ENCODE measurements around the gene NBEA. TPM values are rescaled to one million over a fixed set of nuclear protein-coding genes. Genes with fewer than 3 reads are reported as not detected.

Gene NBEA
- polyA plus RNA-seq, 3 donors: 16.4 to 19.2 (median 17.8) TPM

- DNase-seq (ENCODE audit: extremely low read depth in 1 of 11, low read depth in 9 of 11, low spot score in 4 of 11): peak in 1 of 11 donors; percentile 15
These were observed 535.4 kb downstream of the NBEA start for GRCh38 chr13:35477386-35477946.

- no peak for DNase-seq (ENCODE audit: extremely low read depth in 1 of 11, low read depth in 9 of 11, low spot score in 4 of 11)
These were observed 536.4 kb downstream of the NBEA start for GRCh38 chr13:35478271-35479037.

- peak in 1 of 11 donors; percentile 24 for DNase-seq (ENCODE audit: extremely low read depth in 1 of 11, low read depth in 9 of 11, low spot score in 4 of 11)
These were observed 537.0 kb downstream of the NBEA start for GRCh38 chr13:35479038-35479492.

- DNase-seq (ENCODE audit: extremely low read depth in 1 of 11, low read depth in 9 of 11, low spot score in 4 of 11): no peak
These were observed 537.6 kb downstream of the NBEA start for GRCh38 chr13:35479706-35480105.

- no peak for DNase-seq (ENCODE audit: extremely low read depth in 1 of 11, low read depth in 9 of 11, low spot score in 4 of 11)
These were observed 538.3 kb downstream of the NBEA start for GRCh38 chr13:35480346-35480745.

GRCh38 chr13:35481777-35482176 lies 539.7 kb downstream of the NBEA start:
- no peak for DNase-seq (ENCODE audit: extremely low read depth in 1 of 11, low read depth in 9 of 11, low spot score in 4 of 11)

GRCh38 chr13:35482527-35482926 lies 540.5 kb downstream of the NBEA start:
- DNase-seq (ENCODE audit: extremely low read depth in 1 of 11, low read depth in 9 of 11, low spot score in 4 of 11): no peak

- no peak for DNase-seq (ENCODE audit: extremely low read depth in 1 of 11, low read depth in 9 of 11, low spot score in 4 of 11)
These were observed 541.7 kb downstream of the NBEA start for GRCh38 chr13:35483761-35484160.

GRCh38 chr13:35484384-35484783 lies 542.3 kb downstream of the NBEA start:
- no peak for DNase-seq (ENCODE audit: extremely low read depth in 1 of 11, low read depth in 9 of 11, low spot score in 4 of 11)

- no peak for DNase-seq (ENCODE audit: extremely low read depth in 1 of 11, low read depth in 9 of 11, low spot score in 4 of 11)
These were observed 543.4 kb downstream of the NBEA start for GRCh38 chr13:35485424-35485823.

GRCh38 chr13:35489050-35489449 lies 547.0 kb downstream of the NBEA start:
- no peak for DNase-seq (ENCODE audit: extremely low read depth in 1 of 11, low read depth in 9 of 11, low spot score in 4 of 11)

GRCh38 chr13:35496006-35496405 lies 553.9 kb downstream of the NBEA start:
- no peak for DNase-seq (ENCODE audit: extremely low read depth in 1 of 11, low read depth in 9 of 11, low spot score in 4 of 11)

GRCh38 chr13:35496761-35497386 lies 554.8 kb downstream of the NBEA start:
- DNase-seq (ENCODE audit: extremely low read depth in 1 of 11, low read depth in 9 of 11, low spot score in 4 of 11): no peak

GRCh38 chr13:35498231-35498630 lies 556.2 kb downstream of the NBEA start:
- no peak for DNase-seq (ENCODE audit: extremely low read depth in 1 of 11, low read depth in 9 of 11, low spot score in 4 of 11)

GRCh38 chr13:35499196-35499662 lies 557.2 kb downstream of the NBEA start:
- no peak for DNase-seq (ENCODE audit: extremely low read depth in 1 of 11, low read depth in 9 of 11, low spot score in 4 of 11)

- DNase-seq (ENCODE audit: extremely low read depth in 1 of 11, low read depth in 9 of 11, low spot score in 4 of 11): no peak
These were observed 557.6 kb downstream of the NBEA start for GRCh38 chr13:35499676-35500075.

- no peak for DNase-seq (ENCODE audit: extremely low read depth in 1 of 11, low read depth in 9 of 11, low spot score in 4 of 11)
These were observed 558.1 kb downstream of the NBEA start for GRCh38 chr13:35500144-35500543.

- DNase-seq (ENCODE audit: extremely low read depth in 1 of 11, low read depth in 9 of 11, low spot score in 4 of 11): no peak
These were observed 559.7 kb downstream of the NBEA start for GRCh38 chr13:35501661-35502235.

- DNase-seq (ENCODE audit: extremely low read depth in 1 of 11, low read depth in 9 of 11, low spot score in 4 of 11): no peak
These were observed 560.4 kb downstream of the NBEA start for GRCh38 chr13:35502456-35502855.

All from renal cortex interstitium (tissue), 11 donors.